GM18526 (cell line): ENCODE data around the gene COMMD1.

ENCODE experiments used
- POLR2A ChIP-seq: IDR thresholded peaks from 3 replicates; pipeline ENCODE4 v1.6.1; 2011; ENCODE audit not compliant: insufficient read length; ENCODE audit errors: extremely low read depth

The COMMD1 gene

GRCh38 chr2:62140426-62141141, 235.1 kb downstream of the COMMD1 start:
- TF ChIP-seq POLR2A, result no peak

GRCh38 chr2:62141142-62141740, 235.8 kb downstream of the COMMD1 start:
- TF ChIP-seq POLR2A, result no peak

GRCh38 chr2:62142054-62142453, 236.6 kb downstream of the COMMD1 start:
- TF ChIP-seq POLR2A, result no peak

- no peak for TF ChIP-seq POLR2A
These were observed 238.2 kb downstream of the COMMD1 start for GRCh38 chr2:62143696-62144095.

- no peak for TF ChIP-seq POLR2A
These were observed 239.4 kb downstream of the COMMD1 start for GRCh38 chr2:62144689-62145477.

- TF ChIP-seq POLR2A, result no peak
These were observed 240.1 kb downstream of the COMMD1 start for GRCh38 chr2:62145478-62146100.

GRCh38 chr2:62147610-62148301, 242.3 kb downstream of the COMMD1 start:
- no peak for TF ChIP-seq POLR2A

GRCh38 chr2:62149708-62150107, 244.2 kb downstream of the COMMD1 start:
- no peak for TF ChIP-seq POLR2A

- no peak for TF ChIP-seq POLR2A
These were observed 245.3 kb downstream of the COMMD1 start for GRCh38 chr2:62150597-62151305.

GRCh38 chr2:62151306-62151638, 245.8 kb downstream of the COMMD1 start:
- TF ChIP-seq POLR2A, result no peak

GRCh38 chr2:62152000-62152399, 246.5 kb downstream of the COMMD1 start:
- TF ChIP-seq POLR2A, result no peak

GRCh38 chr2:62156861-62157496, 251.5 kb downstream of the COMMD1 start:
- no peak for TF ChIP-seq POLR2A

GRCh38 chr2:62158444-62159121, 253.1 kb downstream of the COMMD1 start:
- no peak for TF ChIP-seq POLR2A

- no peak for TF ChIP-seq POLR2A
These were observed 257.8 kb downstream of the COMMD1 start for GRCh38 chr2:62163106-62163831.
